Smooth muscle cell of trachea (primary cell): ENCODE data around the gene HADHA. TPM values are rescaled to one million over a fixed set of nuclear protein-coding genes. Genes with fewer than 3 reads are reported as not detected.

Experiments
- total RNA-seq: library from RNA; depleted of rRNA; stranded (reverse); fragments of >200 nt; gene quantifications from 2 replicates; pipeline ENCODE4 v1.2.1, GENCODE V29; 2014

The HADHA gene
- 173 and 238 TPM in 2 replicates for total RNA-seq

DNA sequence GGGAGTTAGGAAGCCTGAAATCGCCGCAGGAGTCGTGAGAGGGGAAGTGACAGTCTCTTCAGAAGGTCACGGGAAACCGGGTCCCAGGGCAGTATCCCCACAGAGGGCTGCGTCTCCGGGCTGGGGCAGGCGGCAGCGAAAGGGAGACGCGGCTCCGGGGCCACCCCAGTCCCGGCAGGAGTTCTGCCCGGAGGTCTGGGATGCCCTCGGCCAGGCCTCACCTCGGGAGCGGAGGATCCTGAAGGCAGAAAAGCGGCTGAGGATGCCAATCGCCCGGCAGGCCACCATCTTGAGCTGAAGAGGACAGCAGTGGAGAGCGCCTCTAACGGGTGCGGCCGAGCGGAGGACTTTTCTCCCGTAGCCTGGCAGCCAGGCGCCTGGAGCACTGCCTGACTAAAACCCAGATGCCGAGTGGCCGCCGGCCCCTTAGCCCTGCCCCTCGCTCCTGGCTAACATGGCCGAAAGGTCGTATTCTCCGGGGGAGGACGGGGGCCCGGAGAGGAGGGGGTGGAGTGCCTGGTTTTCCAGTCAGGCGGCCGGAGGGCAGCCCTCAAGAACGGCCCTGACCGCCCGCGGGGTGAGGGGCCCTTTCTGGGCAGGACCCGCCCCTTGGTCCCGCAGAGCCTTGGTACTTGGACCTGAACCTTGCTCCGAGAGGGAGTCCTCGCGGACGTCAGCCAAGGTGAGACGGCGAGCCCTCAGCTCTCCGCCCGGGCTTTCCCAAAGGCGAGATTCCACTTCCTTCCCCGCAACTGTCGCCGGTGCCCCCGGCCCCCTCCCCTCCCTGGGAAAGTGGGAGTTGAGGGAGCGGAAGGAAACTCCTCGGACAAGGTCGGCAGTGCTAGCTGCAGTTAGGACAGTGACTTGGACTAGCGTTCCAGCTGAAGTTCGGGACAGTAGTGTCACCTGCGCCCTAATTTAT, at the start of gene HADHA, which contains the start of gene HADHB:
HADHA (minus strand) TSS at position 324 of the 922 bp plus-strand sequence; CDS start at position 288, 36 bp downstream.
HADHB (plus strand) TSS at position 631 of the 922 bp plus-strand sequence. CDS start 9,316 bp downstream, outside the sequence.

DNA sequence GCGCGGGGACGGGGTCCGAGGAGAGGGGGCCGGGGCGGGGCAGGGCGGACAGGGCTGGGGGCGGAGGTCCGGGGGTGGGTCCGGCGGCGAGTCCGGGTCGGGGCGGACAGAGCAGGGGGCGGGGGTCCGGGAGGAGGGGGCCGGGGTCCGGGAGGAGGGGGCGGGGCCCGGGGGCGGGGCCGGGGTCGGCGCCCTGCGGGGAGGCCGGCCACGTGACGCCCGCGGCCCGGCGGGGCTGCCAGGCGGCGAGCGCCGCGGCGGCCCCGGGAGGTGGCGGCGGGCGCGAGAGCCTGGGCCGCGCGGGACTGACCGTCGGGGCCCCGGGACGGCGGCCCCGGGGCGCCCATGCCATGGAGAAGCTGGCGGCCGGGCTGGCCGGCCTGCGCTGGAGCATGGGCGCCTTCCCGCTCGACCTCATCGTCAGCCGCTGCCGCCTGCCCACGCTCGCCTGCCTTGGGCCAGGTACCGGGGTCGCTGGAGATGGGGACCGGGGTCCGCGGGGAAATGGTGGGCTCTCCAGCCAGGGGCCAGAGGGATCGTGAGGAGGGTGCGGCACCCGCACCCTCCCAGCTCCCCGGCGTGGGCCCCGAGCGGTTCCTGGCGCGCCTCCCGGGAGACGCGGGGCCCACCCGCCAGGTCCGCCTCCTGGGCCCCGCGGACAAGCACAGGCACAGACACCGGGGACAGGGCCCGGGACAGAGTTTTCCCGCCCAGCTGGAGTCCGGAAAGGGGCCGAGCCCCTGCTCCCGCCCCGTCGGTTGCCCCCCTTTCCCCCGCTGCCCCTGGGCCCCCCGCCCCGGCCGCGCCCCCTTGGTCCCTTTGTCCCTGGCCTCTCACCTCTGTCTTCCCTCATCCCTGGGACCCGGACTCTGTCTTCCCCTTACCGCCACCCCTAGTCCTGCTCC, 71.3 kb downstream of the HADHA start, which contains the start of gene GAREM2:
GAREM2 (plus strand) TSS at position 218 of the 905 bp plus-strand sequence; CDS start at position 351, 133 bp downstream.

Other genes with a start within 250 kb of the HADHA start
- gene RAB10, start 210.5 kb downstream of the HADHA start, total RNA-seq, result 164 and 190 TPM in 2 replicates
- gene GAREM2, start 71.5 kb downstream of the HADHA start, total RNA-seq, result 1.3 TPM in 2 replicates
- gene HADHB, start 307 bp upstream of the HADHA start, total RNA-seq, result 144 and 176 TPM in 2 replicates
- 12.6 and 21.2 TPM in 2 replicates for gene SELENOI, start 101.5 kb upstream of the HADHA start, total RNA-seq
- not detected in 2 replicates for gene ADGRF3, start 102.2 kb upstream of the HADHA start, total RNA-seq
- 0.33 TPM in 1 of 2 replicates, not detected in the other for gene DRC1, start 157.3 kb upstream of the HADHA start, total RNA-seq
- gene OTOF, start 233.5 kb upstream of the HADHA start, total RNA-seq, result not detected in 2 replicates